C1 segment of cervical spinal cord (tissue), 14 donors: ENCODE data around the gene MAPK7.
"Not testable (repeated sequence)": the region's sequence is repeated elsewhere in the genome, so short reads cannot be mapped to it uniquely, and the experiment has no call there.

Source experiments
- DNase-seq, 14 donors: peaks; one replicate each; lab custom pipeline; 2025; lab: John Stamatoyannopoulos, UW

MAPK7 gene

DNA sequence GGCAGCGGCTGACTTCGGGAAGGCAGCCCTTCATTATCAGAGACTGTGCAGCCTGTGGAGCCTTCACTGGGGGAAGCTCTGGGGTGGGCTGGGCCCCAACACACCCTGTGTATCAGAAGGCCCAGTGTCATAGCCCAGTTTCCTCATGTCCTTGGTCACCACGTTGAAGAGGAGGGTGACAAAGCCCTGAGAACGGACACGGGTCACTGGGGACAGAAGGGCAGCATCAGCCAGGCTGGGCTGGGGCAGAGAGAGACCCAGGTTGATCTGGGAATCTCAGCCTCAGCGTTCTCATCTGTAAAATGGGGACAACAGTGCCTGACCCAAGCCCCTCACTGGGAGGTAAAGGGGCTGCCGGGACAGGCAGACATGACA lies 35.1 kb upstream of the MAPK7 start:
- DNase-seq: no peak

DNA sequence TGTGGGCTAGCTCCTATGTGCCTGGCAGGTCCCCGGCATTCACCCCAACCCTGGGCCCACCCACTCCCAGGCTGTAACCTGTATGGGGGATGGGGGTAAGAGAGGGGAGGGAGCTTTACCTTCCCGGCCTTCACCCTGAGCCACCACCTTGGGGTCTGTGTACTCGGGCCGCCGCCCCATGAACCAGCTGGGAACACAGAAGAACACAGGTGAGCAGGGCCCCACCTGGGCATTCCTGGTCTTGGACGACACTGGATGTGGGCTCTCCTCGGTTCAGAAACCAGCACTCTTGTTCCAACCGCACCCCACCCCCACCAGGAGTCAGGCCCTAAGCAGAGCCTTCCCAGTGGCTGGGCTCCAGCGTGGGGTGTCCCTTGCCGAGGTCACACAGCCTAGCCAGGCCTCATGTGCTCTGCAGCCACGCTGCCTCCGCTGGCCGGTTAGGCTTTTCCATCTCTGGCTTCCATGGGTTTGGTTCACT lies 34.6 kb upstream of the MAPK7 start:
- DNase-seq: no peak

DNA sequence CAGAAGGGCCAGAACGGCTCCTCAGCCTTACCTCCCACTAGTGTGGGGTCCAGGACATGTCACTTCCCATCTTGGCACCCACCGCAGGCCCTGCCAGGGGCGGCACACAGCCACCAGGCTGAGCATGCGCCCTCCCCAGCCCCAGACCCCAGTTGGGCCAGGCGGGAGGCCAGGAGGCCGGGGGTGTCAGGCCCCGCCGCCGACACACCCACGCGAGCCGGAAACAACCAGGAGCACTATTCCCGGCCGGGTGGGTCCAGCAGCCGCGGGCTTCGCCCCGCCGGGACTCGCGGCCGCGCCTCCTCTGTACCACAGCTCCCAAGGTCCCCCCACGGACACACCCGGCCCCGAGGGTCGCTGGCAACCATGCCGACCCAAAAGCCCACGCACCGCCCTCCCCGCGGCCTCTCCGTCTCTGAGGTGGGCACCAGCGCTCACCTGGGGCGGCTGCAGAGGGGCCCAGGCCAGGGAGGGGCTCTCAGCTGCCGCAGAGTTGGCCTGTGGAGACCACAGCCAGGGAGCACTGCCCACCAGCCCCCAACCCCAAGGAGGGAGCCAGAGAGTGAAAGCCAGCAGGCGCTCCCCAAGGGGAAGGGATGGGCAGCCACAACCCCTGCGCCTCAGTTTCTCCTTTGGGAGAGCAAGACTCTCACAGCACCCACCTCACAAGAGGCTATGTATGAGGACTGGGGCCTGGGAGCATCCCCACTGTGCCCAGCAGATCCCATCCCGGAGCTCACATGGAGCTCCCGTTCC lies 33.8 kb upstream of the MAPK7 start:
- no peak for DNase-seq

DNA sequence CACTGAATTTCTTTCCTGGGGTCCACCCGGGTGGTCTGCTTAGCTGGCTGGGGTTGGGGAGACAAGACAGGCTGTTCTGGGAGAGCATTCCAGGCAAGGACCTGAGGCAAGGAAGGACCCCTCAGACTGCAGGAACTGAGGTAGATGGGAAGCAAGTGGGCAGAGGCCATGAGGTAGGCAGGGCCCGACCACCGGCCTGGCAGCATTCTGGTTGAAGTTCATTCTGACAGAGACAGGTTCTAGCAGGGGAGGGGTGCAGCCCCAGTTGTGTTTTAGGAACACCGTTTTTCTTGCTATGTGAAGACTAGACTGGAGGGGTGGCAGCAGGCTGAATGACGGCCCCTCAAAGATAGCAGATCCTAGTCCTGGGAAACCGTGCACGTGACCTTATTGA lies 33.2 kb upstream of the MAPK7 start:
- no peak for DNase-seq

DNA sequence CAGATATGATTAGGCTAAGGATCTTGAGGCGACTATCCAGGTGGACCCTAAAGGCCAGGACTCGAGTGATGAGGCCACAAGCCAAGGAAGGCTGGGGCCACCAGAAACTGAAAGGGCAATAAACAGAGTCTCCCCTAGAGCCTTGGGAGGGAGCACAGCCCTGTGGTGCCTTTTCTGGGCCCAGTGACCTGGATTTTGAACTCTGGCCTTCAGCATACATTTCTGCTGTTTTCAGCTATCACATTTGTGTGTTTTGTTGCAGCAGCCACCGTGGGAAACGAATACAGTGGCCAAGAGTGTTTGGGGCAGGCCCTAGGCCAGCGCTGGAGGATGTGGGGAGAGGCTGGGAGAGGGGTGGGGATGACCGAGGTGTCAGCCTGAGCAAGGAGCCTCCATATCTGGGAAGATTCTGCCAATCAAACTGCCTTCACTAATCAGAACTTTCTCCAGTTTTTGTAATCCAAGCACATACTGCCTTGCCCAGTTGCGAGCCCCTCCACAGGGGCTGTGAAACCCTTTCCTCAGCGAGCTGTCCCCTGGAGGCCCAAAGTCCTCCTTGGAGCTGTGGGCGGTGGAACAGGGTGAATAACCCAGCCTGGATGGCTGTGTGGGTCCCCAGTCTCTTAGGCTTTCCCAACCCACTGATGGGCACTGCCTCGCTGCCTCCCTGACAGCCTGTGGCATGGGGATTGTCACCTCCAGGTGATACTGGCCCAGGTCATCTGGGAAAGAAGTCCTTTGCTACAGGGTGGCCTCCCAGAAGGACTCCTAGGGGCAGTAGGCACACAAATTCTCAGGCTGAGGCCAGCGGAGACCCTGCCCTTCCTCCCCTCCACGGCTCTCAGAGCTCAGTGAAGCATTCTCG lies 32.6 kb upstream of the MAPK7 start:
- DNase-seq: no peak

DNA sequence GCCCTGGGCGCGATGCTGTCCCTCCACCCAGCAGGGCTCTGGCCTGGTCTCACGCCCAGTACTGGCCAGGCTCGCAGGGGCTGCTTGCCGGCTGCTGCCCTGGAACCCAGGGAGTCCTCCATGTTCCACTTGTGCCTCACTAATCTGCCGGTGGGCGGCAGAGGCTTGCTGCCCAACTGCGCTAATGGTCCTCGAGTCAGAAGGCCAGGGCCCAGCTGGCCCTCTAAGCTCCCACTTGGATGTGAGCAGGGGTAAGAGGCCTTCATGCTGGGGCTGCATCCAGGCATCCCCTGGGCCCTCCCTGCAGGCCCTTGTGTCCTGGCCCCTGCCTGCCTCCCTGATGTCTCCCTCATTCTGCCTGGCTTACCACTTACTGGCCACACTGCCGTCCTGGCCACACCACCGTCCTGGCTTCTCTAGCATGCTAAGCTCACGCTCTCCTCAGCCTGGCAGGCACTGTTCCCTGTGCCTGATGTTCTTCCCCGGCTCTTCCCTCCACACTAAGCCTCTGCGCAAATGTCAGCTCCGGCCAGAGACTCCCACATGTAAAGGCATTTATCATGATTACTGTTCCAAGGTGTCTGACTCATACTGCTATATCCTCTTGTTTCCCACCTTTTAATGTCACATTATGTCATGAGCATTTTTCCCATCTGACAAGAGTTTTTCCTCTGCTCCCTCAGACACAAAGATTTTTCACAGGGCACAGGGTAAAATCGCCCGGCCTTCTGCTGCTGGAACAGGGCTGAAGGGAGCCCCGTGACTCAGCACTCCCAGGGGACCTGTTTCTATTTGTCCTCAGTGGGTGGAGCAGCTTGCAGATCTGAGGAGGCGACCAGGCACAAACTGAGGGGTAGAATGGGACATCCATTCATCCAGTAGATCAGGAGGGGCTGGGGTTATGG lies 31.7 kb upstream of the MAPK7 start:
- peak in 2 of 14 donors; percentile 27 to 75 for DNase-seq

DNA sequence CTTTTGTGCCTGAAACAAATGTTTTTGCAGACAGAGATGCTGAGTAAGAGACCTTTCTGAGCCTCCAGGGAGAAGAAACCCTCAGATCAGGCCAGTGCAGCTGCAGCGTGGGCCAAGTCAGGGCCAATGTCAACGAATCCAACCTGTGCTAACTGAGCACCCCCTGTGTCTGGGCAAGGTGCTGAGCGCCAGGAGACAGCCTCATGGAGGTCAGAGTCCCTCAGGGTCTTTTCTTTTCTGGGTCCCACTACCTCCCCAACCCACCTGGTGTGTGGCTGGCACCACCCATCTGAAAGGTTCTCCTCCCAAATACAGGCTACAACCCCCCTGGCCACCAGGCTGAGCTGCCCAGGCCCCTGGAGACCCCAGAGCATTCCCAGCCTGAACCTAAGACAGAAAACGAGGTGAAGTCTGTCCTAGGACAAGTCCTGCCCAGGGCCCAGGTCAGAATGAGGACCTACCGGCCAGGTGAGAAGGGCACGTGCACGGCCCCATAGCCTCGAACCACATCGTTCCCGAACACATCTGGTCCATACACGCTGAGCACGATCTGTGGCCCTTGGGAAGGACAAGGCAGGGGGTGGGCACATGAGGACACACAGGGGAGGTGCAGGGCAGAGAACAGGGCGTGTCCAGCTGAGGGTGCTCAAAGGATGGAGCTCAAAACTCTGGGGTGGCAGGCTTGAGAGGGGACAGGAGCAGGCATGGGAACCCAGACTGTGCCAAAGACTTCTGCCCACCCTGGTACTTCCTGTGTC lies 30.8 kb upstream of the MAPK7 start:
- no peak for DNase-seq

DNA sequence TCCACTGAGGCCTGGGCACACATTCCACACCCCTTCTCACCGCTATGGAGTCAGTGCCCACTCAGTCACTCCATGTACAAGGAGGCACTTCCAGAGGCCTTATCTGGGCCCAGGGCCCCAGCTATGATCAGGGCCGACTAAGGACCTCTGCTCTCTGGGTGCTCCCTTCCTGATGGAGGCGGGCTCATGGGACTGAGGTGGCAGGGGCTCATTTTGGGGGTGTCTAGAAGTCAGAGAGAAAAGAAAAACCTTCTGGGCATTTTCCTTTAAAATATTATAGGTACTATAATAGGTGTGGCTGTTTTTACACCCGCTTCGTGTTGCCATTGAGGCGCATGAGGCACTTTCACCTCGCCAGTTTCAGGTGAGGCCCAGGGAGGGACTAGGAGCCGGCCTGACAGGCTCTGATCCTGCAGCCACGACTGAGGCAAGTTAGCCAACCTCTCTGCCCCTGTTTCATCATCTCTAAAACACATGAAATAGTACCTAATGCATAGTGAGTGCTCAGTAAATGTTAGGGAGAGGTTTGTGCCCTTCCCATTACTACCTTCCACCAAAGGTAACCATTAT lies 30.1 kb upstream of the MAPK7 start:
- DNase-seq: no peak

DNA sequence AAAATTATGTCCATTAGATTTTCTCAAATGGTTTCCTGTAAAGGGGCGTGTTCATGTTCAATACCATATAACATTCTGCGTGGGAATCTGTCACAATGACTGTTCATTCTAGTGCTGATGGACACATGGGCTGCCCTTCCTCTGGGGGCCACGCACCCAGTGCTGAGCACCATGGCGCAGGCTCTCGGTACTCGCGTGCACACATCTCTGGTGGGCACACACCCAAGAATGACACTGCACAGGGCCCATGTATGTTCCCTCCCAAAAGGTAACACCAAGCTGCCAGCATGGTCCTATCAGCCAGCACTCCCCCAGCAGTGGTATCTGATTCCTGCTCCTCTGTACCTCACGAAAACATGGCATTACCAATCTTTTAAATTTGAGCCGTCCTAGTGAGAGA lies 29.5 kb upstream of the MAPK7 start:
- DNase-seq: no peak

DNA sequence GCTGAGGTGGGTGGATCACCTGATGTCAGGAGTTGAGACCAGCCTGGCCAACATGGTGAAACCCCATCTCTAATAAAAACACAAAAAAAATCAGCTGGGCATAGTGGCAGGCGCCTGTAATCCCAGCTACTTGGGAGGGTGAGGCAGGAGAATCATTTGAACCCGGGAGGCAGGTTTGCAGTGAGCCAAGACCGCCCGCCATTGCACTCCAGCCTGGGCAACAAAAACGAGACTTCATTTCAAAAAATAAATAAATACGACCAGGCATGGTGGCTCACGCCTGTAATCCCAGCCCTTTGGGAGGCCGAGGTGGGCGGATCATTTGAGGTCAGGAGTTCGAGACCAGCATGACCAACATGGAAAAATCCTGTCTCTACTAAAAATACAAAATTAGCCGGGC lies 24.9 kb upstream of the MAPK7 start:
- DNase-seq: not testable (repeated sequence)

DNA sequence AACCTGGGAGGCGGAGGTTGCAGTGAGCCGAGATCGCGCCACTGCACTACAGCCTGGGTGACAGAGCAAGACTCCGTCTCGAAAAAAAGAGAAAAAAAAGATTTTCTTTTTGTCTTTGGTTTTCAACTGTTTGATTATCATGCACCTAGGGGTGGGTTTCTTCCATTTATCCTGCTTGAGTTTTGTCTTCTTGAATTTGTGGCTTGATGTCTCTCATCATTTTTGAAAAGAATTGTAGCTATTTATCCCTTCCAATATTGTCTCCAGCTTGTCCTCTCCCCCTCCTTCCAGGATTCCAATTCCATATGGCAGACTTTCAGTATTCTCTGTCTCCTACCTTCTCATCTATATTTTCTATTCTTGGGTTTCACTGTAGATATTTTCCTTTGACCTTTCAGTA lies 23.6 kb upstream of the MAPK7 start:
- DNase-seq: no peak

DNA sequence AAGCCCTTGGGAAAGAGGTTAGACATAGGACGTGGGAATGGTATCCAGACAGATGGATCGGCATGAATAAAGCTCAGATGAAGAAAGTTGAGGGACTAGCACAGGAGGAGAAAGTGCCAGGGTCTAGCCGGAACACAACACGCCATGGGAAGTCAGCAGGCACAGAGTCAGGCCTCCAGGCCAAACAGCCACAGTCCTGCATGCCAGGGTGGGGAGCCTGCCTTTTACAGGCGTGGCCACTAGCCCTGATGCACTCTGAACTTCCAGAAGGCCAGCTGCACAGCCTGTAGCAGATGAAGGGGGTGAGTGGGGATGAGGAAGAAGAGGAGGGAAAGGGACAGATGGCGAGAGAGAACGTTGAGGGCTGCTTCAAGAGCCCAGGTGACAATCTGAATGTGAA lies 20.9 kb upstream of the MAPK7 start:
- no peak for DNase-seq

DNA sequence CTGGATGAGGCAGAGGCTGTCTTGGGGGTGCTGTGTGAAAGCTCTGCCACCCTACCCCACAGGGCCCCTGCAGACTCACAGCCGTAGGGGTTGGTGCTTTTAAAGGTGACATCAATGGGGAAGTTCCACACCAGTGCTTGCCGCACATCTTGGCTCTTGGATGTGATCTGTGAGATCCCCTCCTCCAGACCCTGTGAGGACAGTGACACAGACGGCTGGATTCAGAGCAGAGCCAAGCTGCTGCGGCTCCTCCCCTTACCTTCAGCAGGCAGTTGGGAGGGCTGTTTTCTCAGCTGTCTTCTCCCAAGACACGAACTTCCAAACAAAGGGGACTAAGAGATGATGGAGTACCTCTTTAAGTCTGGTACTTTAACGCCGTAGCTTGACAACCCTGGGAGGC lies 20.5 kb upstream of the MAPK7 start:
- no peak for DNase-seq

DNA sequence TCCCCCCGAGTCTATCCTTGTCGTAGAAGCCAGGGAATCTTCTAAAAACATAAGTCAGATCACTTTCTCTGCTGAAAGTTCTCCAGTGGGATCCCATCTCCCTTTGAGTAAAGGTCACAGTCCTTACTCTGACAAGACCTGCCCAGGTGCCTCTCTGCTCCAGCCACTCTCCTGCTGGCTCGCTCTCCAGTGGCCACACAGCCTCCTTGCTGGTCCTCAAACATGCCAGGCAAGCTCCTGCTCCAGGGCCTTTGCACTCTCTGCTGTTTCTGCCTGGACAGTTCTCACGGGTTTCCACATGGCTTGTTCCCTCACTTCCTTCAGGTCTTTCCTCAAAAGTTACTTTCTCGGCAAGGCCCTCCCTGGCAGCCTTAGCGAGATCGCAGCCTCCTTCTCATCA lies 19.1 kb upstream of the MAPK7 start:
- no peak for DNase-seq

DNA sequence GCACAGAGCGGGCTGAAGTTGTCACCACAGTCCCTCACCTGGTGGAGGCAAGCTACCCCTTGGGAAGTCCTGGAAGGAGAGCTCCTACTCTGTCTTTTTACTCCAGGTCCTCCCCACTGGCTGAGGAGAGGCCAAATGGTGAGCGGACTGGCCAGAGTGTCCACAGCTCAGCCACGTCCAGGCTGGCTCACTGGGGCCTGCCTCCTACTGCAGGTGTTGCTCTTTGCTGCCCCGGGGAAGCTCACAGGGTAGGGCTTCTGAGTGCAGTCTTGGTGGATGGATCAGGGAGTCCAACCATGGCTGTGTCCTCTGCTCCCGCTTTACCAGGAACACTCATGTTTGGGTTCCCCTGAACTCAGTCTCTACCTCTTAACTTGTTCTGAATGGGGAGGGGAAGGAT lies 18.4 kb upstream of the MAPK7 start:
- DNase-seq: no peak

DNA sequence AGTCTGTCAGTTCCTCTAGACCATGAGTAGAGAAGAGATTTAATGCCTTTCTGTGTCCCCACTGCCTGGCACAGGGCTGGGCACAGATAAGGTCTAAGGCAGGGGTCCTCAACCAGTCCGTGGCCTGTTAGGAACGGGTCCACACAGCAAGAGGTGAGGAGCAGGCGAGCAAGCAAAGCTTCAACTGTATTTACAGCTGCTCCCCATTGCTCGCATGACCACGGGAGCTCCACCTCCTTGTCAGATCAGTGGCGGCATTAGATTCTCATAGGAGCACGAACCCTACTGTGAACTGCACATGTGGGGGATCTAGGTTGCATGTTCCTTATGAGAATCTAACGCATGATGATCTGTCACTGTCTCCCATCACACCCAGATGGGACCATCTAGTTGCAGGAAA lies 17.5 kb upstream of the MAPK7 start:
- no peak for DNase-seq

DNA sequence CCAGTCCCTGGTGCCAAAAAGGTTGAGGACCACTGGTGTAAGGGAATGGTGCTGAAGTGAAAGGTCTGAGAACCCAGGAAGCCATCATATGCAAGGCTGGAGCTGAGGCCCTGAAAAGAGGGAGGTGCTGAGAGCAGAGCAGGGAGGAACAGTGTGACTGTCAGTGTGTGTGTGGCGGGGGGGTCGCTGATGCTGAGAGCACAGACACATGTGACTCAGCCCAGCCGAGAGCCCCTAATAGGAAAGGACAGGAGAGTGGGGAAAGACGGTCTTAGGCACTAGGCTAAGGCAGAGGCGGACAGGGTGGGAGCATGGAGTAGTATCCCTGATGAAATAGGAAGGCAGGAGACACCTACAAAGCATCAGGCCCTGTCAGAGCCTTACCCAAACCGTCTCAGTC lies 17.0 kb upstream of the MAPK7 start:
- no peak for DNase-seq

DNA sequence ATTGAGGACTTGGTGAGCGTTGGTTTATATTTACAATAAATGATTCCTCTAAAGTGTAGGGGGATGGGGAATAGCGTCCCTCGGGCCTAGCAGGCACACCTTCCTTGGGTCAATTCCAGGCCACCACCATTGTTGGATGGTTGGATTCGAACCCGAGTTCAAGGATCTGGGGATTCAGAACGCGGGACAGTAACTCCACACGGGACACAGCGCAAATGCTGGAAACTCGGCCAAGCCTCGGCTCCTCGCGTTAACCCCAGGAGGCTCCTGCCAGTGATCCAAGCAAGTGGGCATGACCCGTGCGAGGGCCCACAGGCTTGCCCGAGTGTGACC lies 16.4 kb upstream of the MAPK7 start:
- no peak for DNase-seq

DNA sequence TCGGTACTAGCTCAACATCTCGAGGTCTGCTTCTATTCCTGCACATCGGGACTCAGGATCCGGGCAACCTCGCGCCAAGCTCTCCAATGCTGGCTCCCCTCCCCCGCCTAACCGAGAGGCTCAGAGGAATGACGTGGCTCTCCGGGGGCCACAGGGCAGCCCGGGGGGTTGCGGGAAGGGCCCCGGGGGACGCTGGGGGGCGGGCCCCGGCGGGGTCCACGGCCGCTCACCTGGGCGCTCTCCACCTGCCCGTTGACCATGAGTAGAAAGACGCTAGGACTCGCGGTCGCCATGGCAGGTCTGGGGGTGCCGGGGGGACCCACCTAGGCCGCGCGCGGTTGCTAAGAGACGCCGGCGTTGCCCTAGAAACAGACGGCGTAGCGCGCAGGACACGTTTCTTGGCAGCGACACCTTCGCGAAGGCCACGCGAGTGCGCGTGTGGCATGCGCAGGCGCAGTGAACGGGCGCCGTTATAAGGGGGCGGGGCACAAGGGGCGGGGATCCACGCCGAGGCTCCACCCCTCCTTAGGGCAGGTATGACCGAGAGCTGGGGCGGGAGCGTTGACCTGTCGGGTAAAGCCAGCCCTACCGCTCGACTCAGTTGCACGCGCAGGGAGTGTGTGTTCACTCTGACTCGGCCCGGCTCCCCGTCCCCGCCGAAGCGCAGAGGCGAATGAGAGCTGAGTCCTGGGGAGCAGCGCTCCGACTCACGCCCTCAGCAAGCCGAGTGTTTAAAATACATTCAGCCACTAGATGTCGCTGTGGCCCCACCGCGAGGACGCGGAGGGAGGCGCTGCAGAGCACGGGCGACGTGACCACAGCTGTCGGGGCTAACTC lies 15.8 kb upstream of the MAPK7 start, which contains the start of gene B9D1:
B9D1 (minus strand) TSS at position 447 of the 837 bp plus-strand sequence; CDS start at position 293, 154 bp downstream.
- peak; percentile 51 to 99 (median 96) for DNase-seq

DNA sequence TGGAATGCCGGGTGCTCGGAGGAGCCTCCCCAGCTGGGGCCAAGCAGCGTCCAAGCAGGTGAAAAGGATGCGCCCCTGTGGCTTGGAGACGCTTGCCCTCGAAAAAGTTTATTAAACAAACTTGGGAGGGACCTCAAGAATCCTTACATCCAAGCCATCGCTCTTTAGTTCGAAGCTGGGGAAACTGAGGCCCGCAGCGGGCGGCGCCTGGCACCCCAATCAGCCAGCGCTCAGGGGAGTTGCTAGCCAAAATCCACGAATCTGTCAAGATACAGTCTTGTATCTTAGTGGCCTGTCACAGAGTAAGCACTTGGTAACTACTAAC lies 15.2 kb upstream of the MAPK7 start:
- DNase-seq: no peak
